Measurements from ENCODE around the gene ALDH1B1. TPM values are rescaled to one million over a fixed set of nuclear protein-coding genes. Genes with fewer than 3 reads are reported as not detected.

ALDH1B1 gene
- total and polyA plus RNA-seq, 9 of the 15 experiments (the other 6 are each of a cell fraction or from before 2014, with no cell fraction given) = 8.6 to 46.5 (median 30.8) TPM

- no peak for TF ChIP-seq CUX1 (CRISPR knock-in tag; IDR thresholded peaks at IDR 0.05)
- TF ChIP-seq ZNF507 (tag; conservative IDR thresholded peaks at IDR 0.05) = no peak
- no peak for TF ChIP-seq ZNF561 (CRISPR knock-in tag; conservative IDR thresholded peaks at IDR 0.05)
- TF ChIP-seq TFE3 (CRISPR knock-in tag; IDR thresholded peaks at IDR 0.05) = no peak
- TF ChIP-seq ZNF444 (CRISPR knock-in tag; IDR thresholded peaks at IDR 0.05) = no peak
- no peak for TF ChIP-seq ZBTB9 (CRISPR knock-in tag; IDR thresholded peaks at IDR 0.05)
- no peak for TF ChIP-seq NCOA2 (IDR thresholded peaks at IDR 0.05; ENCODE audit: partially characterized antibody in 2 of 2)
- TF ChIP-seq, protein P1, sequence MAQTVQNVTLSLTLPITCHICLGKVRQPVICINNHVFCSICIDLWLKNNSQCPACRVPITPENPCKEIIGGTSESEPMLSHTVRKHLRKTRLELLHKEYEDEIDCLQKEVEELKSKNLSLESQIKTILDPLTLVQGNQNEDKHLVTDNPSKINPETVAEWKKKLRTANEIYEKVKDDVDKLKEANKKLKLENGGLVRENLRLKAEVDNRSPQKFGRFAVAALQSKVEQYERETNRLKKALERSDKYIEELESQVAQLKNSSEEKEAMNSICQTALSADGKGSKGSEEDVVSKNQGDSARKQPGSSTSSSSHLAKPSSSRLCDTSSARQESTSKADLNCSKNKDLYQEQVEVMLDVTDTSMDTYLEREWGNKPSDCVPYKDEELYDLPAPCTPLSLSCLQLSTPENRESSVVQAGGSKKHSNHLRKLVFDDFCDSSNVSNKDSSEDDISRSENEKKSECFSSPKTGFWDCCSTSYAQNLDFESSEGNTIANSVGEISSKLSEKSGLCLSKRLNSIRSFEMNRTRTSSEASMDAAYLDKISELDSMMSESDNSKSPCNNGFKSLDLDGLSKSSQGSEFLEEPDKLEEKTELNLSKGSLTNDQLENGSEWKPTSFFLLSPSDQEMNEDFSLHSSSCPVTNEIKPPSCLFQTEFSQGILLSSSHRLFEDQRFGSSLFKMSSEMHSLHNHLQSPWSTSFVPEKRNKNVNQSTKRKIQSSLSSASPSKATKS (CRISPR knock-in tag; IDR thresholded peaks at IDR 0.05) = no peak
- no peak for TF ChIP-seq ZNF830 (CRISPR knock-in tag; IDR thresholded peaks at IDR 0.05)
- TF ChIP-seq TEAD4 (IDR thresholded peaks at IDR 0.05; ENCODE audit: low read length) = no peak
- no peak for TF ChIP-seq TEAD4 (CRISPR knock-in tag; IDR thresholded peaks at IDR 0.05; ENCODE audit: borderline replicate concordance)
These were observed 24.8 kb downstream of the ALDH1B1 start (continued) for GRCh38 chr9:38417003-38417945.
